Endothelial cell of umbilical vein (primary cell): ENCODE measurements around the gene GGN.

Experiments
- EZH2 ChIP-seq: IDR thresholded peaks from 2 replicates; pipeline ENCODE4 v1.6.1; 2012; ENCODE audit warnings: borderline replicate concordance, low read depth, mild to moderate bottlenecking, moderate library complexity, low read length, inconsistent platforms; ENCODE audit not compliant: severe bottlenecking
- GATA2 ChIP-seq: IDR thresholded peaks from 2 replicates; pipeline ENCODE4 v1.7.0; 2011; ENCODE audit warnings: low read depth, mild to moderate bottlenecking, moderate library complexity, mixed read lengths, low read length; ENCODE audit not compliant: insufficient read length, insufficient read depth
- JUN ChIP-seq: IDR thresholded peaks from 2 replicates; pipeline ENCODE4 v1.6.1; 2011; ENCODE audit warnings: borderline replicate concordance, low read depth; ENCODE audit not compliant: insufficient read length, insufficient read depth
- MYC ChIP-seq: IDR thresholded peaks from one replicate; pipeline ENCODE4 v1.6.1; 2011; ENCODE audit warnings: mild to moderate bottlenecking, low read depth, low read length
- POLR2A ChIP-seq: IDR thresholded peaks from 2 replicates; pipeline ENCODE4 v1.6.1; 2012; ENCODE audit warnings: low read depth, mild to moderate bottlenecking, control low read depth, low read length
- POLR2AphosphoS5 ChIP-seq: IDR thresholded peaks from 2 replicates; pipeline ENCODE4 v1.6.1; 2012; ENCODE audit warnings: low read depth, mild to moderate bottlenecking, control low read depth, low read length, moderate library complexity; ENCODE audit not compliant: insufficient read depth
- TF ChIP-seq, protein P1 (sequence below): IDR thresholded peaks from 2 replicates; pipeline ENCODE4 v1.6.1; 2011; ENCODE audit not compliant: insufficient read depth, insufficient read length
- TF ChIP-seq, protein P2 (sequence below), 2 donors: IDR thresholded peaks; 1 replicate in 1 of 2; 2 replicates in 1 of 2; pipeline ENCODE4 v1.5.1; 2011; ENCODE audit warnings: low read length in 2 of 2, mild to moderate bottlenecking in 2 of 2, moderate library complexity in 2 of 2, control low read depth in 1 of 2, inconsistent platforms in 1 of 2, low read depth in 1 of 2; ENCODE audit not compliant: insufficient read depth in 1 of 2; ENCODE audit errors: extremely low read depth in 1 of 2

DNA sequence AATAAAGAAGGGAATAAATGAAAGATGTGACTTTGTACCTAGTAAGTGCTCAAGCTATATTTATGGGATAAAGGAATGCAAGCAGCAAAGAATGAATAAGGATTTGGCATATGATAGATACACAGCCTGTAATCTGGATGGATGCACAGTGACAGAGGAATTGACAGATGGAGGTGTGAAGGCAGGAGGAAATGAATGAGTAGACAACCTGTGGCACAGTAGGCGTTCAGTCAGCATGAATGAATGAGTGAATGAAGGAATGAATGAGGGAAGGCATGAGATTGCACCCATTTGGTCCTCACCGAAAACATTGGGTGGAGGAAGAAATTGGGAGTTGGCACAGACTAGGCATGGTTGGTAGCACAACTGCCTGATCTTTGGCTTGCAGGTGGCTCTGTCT, 18.2 kb downstream of the GGN start:
- TF ChIP-seq POLR2AphosphoS5 (no peak), JUN (no peak), EZH2 (no peak), POLR2A (no peak), MYC (no peak), GATA2 (no peak)
- TF ChIP-seq, protein P1, sequence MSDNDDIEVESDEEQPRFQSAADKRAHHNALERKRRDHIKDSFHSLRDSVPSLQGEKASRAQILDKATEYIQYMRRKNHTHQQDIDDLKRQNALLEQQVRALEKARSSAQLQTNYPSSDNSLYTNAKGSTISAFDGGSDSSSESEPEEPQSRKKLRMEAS: no peak
- TF ChIP-seq, protein P2, sequence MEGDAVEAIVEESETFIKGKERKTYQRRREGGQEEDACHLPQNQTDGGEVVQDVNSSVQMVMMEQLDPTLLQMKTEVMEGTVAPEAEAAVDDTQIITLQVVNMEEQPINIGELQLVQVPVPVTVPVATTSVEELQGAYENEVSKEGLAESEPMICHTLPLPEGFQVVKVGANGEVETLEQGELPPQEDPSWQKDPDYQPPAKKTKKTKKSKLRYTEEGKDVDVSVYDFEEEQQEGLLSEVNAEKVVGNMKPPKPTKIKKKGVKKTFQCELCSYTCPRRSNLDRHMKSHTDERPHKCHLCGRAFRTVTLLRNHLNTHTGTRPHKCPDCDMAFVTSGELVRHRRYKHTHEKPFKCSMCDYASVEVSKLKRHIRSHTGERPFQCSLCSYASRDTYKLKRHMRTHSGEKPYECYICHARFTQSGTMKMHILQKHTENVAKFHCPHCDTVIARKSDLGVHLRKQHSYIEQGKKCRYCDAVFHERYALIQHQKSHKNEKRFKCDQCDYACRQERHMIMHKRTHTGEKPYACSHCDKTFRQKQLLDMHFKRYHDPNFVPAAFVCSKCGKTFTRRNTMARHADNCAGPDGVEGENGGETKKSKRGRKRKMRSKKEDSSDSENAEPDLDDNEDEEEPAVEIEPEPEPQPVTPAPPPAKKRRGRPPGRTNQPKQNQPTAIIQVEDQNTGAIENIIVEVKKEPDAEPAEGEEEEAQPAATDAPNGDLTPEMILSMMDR (IDR thresholded peaks at IDR 0.05; ENCODE audit: extremely low read depth in 1 of 2, insufficient read depth in 1 of 2, low read depth in 1 of 2, low read length in 2 of 2): no peak
